Stimulated activated CD4-positive, alpha-beta T cell treated with anti-CD3 and anti-CD28 coated beads, TNF-alpha, amount 100 ng/mL, for 48 hours (primary cell): ENCODE results near the gene MAGI2.
"Not testable (repeated sequence)": the region's sequence is repeated elsewhere in the genome, so short reads cannot be mapped to it uniquely, and the experiment has no call there.

Source experiments
- DNase-seq, 3 donors: peaks; one replicate each; pipeline ENCODE4 v3.0.0-alpha.2; 2020; ENCODE audit warnings: low read depth in 3 of 3

Gene MAGI2

DNA sequence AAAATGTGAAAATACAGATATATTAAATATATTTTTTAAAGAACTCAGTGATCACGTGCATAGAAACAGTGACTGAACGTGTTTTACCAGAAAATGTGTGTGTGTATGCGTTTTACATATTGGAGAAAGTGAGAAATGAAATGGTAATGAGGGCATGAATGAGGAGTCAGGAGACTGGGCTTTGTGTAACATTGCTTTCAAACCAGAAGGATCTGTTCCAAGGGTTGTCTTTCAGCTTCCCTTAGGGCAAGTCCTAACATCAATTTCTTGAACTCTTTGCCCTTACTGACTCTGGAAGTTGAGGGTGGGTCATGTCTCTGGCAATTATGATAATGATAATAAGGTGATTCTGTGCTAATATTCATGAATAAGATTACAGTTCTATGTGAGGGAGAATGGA, 1097.6 kb downstream of the MAGI2 start:
- DNase-seq = no peak

DNA sequence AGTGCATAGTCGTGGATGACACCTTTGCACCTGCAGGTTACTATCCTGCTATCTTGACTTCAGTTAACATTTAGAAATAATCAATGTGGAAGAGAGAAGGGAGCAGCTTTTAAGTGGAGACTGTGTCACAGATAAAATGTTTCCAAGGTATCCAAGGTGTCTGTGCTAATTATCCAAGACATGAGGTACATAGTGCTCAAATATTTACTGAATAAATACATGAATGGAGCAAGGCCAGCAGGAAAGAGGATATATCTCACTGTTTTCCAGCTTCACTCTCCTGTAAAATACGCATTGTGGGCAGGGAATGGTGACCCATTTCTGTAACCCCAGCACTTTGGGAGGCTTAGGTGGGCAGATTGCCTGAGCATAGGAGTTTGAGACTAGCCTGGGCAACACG, 1102.5 kb downstream of the MAGI2 start:
- no peak for DNase-seq

DNA sequence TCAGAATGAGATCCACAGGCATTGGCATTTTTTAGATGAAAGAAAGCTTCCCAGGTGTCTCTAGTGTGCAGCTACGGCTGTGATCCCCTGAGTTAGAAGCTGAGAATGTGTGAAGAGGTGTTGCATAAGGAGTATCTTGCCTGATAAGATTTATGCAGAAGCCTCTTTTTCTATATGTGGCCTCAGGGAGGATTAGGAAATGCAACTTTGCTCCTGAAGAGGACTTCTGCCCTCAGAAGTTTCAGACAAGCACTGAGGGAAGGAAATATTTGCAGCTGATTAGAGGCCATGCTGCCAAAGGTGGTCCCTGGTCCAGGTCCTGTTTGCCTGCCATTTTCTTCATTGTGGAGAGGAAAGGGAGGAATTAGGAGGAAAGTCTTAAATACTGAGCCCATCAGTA, 1103.1 kb downstream of the MAGI2 start:
- no peak for DNase-seq

DNA sequence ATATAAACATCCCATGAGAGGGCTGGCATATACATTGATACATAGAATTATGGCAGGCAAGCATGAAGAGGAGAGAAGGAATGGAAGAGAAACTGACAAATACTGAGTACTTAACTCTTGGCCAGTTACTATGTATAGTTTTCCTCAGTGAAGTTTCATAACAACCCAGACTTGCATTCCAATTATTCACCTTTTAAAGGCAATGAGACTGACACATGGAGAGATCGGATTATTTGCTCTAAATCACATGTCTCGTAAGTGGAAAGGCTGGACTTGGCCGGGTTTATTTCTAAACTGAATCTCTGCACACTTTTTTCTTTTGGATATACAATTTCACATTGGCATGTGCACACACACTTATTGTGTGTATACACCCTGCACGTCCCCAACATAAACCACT, 1106.6 kb downstream of the MAGI2 start:
- DNase-seq = no peak

DNA sequence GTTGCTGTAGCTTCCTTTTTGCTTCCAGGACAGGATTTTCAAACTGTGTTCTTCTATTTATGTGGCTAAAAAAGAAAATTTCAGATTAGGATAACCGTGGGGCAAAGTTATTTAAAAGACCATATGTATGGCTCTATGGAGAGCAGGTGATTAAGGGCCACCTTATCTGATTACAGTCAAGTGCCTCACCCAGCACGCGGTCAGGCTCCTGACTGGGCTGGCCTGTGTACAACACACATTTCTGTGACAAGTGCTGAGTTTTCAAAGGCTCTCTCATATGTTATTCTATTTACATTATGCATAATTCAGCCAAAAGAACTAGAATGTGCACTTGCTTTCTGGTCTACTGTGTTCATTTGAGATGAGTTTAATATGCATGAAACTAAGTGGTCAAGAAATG, 1107.5 kb downstream of the MAGI2 start:
- no peak for DNase-seq

DNA sequence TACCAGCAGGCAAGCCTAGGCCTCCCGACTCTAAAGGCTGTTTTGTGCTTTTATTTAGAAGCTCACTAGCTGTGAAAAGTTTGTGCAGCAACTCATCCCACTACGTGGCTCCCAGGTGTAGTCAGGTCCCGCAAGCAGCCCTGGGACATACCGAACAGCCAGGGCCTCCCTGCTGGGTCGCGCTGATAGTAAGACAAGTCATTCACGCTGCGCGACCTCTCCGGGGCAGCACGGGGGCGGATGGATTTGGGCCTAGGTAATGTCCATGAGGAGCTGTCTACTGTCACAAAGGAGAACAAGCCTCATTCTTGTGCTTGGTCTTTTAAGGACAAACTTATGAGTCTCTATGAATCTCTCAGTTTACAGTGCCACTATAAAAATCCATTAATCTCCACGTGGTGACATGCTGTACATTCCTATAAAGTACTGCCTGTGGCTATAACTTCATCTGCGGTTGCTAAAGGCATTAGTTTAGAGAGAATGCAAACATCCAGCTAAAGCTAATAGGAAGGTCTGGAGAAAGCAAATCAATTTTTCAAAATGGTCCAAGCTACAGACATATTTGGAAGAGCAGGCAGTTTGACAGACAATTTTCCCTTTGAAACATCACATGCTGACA, 1108.1 kb downstream of the MAGI2 start:
- DNase-seq = no peak

DNA sequence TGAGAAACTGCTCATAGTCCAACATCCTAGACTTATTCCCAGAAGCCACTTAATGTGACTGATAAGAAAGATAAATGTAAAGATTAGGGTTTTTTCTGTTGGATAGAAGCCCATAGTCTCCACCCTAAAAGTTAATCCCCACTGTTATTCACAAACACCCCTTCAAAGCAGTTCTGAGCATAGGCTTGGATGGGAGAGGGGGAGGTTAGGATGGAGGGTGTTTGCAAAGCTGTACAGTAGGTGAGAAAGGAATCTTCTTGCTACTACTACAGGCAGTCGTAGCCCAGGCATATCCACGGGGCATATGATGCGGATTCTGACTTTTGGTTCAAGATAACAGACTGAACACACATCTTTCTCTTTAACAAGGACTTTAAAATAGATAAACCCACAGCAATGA, 1119.0 kb downstream of the MAGI2 start:
- DNase-seq = no peak

DNA sequence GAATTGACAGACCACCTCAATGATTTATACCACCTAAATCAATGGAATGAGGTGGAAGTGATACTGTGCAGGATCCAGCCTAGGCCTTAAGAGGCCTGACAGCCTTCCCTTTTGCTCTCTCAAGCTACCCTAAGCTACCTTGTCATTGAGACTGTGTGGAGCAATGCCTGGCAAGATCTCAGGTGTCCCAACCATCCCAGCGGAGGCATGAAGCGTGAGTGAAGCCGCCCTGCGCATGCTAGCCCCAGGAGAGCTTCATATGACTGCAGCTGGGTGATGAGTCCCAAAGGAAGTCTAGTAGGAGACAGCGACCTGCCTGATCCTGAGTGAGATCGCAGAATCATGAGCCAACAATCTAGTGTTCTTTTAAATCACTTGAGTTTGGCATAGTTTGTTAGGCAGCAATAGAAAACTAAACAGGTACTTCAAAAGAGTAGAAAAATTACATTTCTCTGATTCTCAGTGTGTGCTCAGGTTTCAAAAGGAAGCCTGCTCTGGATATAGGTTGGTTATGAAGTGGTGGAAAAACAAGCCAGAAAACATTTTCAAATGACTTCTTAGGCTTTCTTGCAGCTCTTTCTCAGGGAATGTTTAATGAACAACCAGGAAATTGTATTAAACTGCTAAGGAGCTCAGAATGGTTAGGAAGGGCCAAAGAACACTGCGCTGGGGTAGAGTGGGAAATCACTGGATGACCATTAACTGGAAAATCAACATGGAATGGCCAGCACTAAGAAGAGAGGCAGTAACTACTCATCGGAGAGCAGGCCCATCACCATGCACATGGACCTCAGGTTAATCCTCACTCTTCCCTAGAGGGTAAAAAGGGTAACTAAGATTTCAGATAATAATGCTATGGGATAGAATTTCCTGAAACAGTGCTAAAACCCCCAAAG, 1119.7 kb downstream of the MAGI2 start:
- DNase-seq = no peak

DNA sequence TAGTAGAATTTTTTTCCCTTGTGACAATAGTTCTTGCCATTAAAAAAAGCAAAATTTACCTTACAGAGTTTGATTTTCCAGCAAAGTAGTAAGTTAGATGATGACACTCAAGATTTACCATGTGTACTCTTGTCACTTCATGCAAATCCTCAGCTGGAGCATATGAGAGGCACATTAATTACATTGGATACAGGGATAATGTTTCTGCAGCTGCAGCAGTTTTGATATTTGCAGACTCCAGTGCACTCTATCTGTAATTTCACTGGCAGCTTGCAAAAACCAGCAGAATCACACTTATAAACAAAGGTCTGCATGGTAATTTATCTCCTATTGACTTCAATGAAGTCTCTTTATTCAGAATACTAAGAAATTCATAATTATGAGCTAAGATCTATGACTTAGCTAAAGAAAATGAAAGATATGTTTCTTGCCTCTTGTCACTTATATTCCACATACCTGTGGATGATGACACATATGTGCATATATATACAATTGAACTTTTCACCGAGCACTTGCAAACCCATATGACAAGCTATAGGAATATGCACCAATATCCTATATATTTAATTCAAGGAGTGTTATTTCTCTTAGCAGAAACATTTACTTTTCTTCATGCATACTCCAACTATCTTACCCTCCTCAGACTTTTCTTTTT, 1124.3 kb downstream of the MAGI2 start:
- DNase-seq = no peak

DNA sequence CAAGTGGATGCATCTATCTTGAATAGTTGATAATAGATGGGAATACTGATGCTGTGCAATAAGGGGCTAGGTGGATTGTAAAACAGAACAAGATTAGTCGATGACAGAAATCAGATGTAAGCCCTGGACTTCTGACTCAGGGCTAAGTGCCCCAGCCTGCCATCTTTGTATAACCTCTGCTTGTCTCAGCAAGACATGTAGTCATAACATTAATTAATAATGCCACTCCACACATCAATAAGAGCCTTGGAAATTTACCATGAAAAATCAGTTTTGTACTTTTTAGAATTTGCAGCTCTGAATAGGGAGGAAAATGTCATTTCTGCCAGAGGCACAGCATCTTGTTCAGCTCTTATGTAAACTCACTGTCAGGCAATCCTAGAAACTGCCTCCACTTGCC, 1125.7 kb downstream of the MAGI2 start:
- no peak for DNase-seq

DNA sequence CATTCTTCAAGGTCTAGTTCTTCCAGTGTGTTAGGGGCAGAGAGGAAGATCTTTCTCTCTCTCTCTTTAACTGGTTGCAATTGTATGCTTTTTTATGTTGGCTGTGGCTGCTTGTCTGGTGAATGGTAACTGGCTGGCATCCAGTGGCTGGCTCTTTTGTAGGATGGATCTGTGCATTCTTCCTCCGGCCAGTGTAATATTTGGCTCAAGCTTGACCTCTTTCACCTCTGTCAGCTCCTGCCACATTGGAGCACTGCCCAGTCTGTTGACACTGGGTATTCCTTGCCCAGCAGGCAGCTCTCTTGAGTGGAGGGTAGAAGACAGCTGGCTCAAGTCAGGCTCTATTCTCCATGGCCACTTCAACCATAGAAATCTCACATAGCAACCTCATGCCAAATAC, 1126.6 kb downstream of the MAGI2 start:
- DNase-seq = no peak

DNA sequence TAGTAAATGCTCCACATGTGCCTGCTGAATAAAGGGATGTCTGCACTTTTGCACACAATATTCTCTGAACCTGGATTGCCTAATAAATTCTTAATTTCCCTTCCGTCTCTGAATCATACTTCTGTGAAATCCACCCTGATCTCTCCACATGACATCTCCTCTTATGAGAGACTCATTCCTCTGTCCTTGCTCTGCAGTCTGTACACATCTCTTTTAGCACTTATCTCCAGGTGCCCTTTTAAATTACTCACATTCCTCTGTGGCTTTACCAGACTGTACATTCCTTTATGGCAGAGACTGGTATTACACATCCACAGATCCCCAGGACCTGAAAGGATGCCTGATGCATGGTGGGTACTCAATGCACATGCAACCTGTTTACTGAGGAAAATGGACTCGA, 1127.3 kb downstream of the MAGI2 start:
- no peak for DNase-seq

DNA sequence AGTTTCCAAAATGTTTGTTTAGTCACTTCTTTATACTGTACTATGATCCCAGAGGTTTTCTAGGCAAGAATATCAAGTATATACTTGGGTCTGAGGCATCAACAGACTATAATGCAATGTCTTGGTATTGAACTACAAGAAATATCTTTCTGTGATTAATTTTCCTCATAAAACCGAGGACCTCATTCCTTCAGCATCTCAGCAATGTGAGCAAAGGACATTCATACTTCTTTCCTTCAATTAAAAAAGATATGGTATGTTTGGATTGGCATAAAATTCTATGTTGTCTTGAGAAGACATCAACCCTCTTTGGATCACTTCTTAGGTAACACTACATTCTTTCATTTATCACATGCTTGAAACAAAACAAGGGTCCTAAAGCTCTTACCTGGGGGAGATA, 1130.3 kb downstream of the MAGI2 start:
- no peak for DNase-seq

DNA sequence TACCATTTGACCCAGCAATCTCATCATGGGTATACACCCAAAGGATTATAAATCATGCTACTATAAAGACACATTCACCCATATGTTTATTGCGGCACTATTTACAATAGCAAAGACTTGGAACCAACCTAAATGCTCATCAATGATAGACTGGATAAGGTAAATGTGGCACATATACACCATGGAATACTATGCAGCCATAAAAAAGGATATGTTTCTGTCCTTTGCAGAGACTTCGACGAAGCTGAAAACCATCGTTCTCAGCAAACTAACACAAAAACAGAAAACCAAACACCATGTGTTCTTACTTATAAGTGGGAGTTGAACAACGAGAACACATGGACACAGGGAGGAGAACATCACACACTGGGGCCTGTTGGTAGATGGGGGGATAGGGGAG, 1131.2 kb downstream of the MAGI2 start:
- not testable (repeated sequence) for DNase-seq

DNA sequence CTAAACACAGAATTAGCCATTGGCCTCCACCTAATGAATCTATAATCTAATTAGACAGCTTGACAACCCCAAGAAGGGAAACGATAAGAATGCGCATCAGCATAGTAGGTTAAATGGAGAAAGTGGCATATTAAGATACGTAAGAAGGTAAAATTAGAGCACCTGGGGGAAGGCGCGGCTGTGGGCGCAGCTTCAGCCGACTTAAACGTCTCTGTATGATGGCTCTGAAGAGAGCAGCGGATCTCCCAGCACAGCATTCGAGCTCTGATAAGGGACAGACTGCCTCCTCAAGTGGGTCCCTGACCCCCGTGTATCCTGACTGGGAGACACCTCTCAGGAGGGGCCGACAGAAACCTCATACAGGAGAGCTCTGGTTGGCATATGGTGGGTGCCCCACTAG, 1136.1 kb downstream of the MAGI2 start:
- no peak for DNase-seq

DNA sequence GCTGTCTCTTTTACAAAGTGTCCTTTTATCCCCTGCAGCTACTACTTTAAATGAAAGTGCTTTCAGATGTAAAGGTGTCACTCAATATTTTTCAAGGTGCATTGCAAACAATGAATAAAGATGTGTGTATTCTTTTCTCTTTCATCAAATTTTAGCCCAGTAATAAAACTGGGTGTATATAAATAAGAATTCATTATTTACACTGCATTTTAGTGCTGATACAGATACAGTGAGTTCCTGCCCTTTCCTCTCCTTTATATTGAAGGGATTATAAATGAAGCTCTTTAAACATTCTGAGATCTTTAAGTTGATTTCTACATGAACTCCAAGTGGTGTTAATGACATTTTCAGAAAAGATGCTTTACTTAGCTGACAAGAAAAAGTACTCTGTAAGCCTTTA, 1137.4 kb downstream of the MAGI2 start:
- no peak for DNase-seq

DNA sequence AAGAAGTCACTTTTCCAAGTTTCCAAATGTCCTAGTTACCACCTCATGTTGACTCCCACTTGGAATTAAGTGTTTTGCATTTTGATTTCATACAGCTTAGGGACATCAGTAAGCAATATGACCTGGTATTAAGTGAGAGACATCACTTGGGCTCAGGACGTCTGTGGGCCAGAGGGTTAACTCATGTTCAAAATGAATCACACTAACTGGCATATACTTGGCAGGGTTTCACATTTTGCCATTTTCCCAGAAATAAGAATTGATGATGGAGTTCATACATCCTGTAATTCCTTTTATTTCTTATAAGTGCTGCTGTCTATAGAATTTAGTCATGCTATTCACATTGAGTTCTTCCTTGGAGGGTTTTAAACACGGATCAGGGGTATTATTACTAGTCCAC, 1138.3 kb downstream of the MAGI2 start:
- DNase-seq = no peak

DNA sequence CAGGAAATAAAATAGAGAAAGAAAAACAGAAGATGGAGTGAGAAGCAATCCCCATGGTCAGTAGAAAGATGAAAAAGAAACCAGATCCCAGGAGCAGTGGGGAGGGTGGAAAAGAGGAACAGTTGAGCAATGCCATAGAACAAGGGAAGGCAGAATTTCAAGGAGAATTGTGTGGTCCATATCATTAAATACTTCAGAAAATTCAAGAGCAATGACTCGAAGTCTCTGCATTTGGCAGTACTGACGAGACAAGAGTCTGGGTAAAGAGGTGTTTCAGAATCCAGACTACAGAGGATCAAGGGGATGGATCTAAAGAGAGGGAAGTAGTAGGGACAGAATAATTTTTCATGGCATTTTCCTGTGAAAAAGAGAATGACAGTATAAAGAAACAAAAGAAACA, 1142.3 kb downstream of the MAGI2 start:
- DNase-seq = no peak

DNA sequence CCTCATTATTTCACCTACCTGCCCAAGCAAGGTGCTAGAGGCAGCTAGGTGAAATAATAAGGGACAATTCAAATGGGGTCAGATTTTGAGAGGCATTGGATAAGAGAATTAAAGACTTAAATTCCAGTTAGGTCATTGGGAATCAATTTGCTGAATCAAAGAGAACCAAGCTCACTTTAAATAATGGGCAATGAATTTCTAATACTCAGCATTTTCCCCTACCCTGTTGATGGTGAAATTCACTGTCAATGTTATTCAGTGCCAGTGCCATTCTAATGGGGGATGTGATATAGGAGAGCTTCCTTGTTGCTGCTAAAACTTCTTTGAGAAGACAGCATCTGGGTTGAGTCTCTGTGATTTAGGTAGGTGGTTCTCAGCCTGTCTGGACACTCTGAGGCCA, 1145.6 kb downstream of the MAGI2 start:
- no peak for DNase-seq

DNA sequence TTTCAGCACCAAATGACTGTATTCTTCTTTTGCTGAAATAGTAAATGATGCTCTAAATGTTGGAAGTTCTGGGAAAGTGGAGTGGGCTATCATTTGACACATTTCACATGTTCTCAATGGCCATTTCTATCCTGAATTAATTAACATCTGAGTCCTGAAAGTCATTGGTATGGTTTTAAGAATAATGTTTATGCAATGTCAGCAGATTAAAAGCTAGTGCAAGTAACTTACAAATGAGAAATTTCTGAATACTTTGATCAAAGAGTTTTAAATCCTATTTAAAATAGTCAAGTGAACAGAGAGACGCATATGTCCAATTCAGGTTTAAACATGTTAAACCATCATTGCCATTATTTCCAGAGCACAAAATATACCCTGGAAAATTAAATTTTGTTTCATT, 1146.8 kb downstream of the MAGI2 start:
- DNase-seq = no peak

DNA sequence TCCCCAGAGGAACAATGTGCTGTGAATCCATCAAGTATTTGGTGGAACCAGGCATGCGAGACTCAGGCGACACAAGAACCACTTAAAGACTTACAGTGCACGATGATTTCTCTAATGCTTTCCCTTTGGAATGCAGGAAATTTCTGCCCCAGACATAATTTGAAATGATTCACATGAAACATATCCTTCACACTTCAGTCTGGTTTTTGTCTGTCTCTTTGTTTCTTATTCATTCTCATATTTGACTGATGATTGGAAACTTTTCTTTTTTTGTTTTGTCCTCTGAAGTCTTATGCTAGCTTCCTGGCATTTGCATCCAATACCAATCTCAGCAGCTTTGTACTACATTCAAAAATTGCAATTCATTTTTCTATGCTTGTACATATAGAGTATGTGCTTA, 1152.1 kb downstream of the MAGI2 start:
- no peak for DNase-seq

DNA sequence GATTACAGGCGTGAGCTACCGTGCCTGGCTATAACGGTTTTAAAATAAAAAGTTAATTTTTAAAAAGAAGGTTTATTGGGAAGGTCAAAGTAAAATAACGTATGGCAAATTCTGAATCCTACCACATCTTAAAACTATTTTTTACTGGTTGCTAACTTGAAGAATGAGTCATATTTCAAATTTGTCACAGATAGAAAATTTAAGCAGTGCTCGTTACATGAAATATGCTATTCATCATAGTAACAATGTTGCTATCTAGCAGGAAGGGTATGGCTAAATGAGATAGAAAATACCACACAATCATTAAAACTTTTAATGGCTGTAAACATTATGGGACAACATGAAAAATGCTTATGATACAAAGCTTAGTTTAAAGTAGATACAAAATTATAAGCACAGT, 1154.4 kb downstream of the MAGI2 start:
- DNase-seq = no peak
